GM19397 (cell line): Measurements from ENCODE around the gene ACTL6B.
A peak's percentile ranks its signal among the peaks of the same experiment; 100 is the strongest.

Source experiments
- ATAC-seq: cut with Tn5 transposase; IDR thresholded peaks from one replicate; pipeline ENCODE4 v1.9.1; 2021; ENCODE audit warnings: mild to moderate bottlenecking, moderate library complexity; ENCODE audit not compliant: unreplicated experiment

Gene ACTL6B

DNA sequence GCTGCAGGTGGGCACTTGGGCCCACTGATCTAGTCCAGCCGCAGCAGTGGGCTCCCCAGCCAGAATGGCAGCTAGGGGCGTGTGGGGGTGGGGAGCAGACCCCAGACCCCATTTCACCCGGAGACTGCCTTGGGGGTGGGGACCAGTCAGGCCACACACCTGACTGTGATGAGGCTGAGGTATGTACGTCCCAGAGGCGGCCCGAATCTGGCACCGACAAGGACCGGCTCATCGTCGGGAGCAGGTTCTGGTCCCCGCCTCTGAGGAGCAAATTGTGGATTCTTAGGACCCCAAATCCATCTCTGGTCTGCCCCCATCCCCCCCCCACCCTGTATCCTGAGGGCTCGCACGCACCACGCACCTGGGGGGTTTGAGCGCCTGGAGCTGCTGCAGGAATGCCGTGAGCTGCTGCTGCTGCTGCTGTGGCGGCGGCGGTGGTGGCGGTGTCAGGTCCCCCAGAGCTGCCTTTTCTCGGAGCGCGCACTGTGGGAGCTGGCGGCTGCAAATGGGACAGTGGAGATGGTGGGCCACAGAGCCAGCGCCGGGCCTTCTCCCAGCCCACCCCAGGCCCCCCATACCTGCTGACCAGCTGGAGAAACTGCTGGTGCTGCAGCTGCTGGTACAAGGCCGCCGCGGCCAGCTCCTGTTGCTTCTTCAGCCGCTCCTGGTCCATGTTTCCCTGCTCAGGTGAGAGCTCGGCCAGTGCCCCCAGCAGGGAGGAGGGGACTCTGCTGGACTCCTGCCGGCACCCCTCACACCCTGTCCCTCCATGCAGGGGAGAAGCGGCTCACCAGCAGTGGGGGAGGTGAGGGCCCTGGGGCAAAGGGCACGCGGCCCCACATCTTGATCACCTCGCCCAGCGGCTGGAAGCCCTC is 27.6 kb upstream of the ACTL6B start:
- no peak for ATAC-seq

DNA sequence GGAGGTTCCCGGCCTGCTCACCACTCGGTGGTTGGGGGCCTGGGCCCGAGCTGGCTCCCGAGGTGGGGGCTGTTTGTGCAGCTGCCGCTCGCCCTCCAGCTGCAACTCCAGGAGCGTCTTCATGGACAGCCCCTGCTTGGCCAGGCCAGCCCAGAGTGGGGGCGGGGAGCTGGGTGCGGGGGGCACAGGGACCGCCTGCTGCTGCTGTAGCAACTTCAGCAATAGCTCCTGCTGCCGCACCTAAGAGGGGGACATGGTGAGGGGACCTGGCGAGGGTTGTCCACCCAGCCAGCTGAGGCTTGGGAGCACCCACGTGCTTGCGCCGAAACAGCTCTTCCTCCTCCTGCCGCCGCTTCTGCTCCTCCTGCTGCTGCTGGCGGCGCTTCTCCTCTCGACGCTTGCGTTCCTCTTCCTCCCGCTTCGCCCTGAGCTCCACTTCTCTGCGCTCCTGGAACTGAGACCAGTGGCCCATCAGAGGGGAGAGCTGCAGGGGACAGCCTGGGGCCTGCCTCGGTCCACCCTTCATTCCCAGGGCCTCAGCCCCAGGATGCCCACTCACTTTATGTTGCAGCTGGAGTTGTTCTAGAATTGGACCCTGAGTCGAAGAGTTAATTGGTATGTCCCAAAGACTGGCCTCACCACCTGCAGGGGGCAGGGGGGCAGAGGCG is 26.9 kb upstream of the ACTL6B start:
- ATAC-seq: no peak

GRCh38 chr7:100682228-100682741 is 26.0 kb upstream of the ACTL6B start:
- no peak for ATAC-seq

GRCh38 chr7:100681491-100682227 is 25.4 kb upstream of the ACTL6B start:
- no peak for ATAC-seq

- no peak for ATAC-seq
Measured at GRCh38 chr7:100680576-100681271, 24.5 kb upstream of the ACTL6B start.

GRCh38 chr7:100679927-100680575 is 23.8 kb upstream of the ACTL6B start:
- ATAC-seq: no peak

- no peak for ATAC-seq
Measured at GRCh38 chr7:100679129-100679926, 23.1 kb upstream of the ACTL6B start.

GRCh38 chr7:100678291-100678984 is 22.2 kb upstream of the ACTL6B start:
- ATAC-seq: no peak

DNA sequence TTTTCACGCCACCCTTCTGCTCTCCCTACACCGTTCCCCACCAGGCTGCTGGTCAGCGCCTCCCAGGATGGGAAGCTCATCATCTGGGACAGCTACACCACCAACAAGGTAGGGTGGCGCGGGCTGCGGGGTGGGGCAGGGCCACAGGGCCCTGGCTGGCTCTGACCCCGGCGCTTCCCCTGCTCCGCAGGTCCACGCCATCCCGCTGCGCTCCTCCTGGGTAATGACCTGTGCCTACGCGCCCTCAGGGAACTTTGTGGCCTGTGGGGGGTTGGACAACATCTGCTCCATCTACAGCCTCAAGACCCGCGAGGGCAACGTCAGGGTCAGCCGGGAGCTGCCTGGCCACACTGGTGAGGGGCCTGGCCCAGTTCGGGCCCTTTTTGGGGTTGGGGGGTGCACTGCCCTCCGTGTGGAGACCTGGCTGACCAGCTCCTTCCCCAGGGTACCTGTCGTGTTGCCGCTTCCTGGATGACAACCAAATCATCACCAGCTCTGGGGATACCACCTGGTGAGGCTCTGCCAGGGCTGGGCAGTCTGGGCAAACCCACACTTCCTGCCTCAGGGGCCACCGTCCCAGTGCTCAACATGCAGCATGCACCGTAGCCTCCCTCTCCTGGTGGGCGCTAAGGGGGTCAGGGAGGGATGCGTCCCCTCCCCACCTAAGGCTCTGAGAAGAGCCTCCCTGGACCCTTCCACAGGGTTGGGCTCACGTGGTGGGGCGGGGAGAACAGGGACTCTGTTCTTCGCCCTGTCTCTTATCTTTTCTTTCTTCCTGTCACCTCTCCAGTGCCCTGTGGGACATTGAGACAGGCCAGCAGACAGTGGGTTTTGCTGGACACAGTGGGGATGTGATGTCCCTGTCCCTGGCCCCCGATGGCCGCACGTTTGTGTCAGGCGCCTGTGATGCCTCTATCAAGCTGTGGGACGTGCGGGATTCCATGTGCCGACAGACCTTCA is 21.3 kb upstream of the ACTL6B start:
- no peak for ATAC-seq

DNA sequence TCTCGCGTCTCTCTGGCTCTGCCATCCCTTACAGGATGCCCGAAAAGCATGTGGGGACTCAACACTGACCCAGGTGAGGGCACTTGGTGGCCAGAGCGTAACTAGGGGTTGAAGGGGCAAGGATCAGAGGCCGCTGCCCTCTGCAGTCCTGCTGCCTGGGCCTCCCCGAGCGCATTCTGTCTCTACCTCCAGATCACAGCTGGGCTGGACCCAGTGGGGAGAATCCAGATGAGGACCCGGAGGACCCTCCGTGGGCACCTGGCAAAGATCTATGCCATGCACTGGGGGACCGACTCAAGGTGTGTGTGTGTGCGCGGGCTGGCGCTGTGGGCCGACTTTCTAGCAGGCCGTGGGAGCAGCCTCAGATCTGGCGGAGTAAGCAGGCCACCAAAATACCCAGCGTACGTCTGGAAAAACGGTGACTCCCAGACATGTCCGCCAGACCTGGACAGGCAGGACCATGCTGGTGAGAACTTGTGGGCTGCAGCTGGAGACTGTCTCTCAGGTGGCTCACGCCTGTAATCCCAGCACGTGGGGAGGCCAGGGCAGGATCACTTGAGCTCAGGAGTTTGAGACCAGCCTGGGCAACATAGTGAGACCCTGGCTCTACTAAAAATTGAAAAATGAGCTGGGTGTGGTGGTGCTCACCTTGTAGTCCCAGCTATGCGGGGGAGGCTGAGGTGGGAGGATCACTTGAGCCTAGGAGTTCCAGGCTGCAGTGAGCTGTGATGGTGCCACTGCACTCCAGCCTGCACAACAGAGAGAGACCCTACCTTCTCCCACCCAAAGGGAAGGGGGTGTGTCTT is 20.5 kb upstream of the ACTL6B start:
- ATAC-seq: no peak

- peak; percentile 33 for ATAC-seq
Measured at GRCh38 chr7:100675581-100676350, 19.5 kb upstream of the ACTL6B start.

DNA sequence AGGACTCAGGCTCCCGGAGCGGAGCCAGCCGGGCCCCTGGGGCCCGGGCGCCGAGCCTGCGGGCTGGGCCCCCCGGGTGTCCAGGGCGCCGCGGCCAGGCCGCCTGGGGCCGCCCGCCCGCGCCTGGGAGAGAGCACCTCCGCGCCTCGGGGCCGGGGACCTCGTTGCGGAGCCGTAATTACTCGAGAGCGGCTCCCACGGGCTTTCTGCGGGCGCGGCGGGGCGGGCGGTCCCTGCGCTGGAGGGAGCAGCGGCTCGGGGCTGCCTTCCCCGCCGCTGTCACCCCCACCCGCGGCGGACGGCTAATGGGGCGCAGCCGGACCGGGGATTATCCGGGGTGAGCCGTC is 18.8 kb upstream of the ACTL6B start:
- no peak for ATAC-seq

GRCh38 chr7:100674411-100675104 is 18.3 kb upstream of the ACTL6B start:
- ATAC-seq: no peak

DNA sequence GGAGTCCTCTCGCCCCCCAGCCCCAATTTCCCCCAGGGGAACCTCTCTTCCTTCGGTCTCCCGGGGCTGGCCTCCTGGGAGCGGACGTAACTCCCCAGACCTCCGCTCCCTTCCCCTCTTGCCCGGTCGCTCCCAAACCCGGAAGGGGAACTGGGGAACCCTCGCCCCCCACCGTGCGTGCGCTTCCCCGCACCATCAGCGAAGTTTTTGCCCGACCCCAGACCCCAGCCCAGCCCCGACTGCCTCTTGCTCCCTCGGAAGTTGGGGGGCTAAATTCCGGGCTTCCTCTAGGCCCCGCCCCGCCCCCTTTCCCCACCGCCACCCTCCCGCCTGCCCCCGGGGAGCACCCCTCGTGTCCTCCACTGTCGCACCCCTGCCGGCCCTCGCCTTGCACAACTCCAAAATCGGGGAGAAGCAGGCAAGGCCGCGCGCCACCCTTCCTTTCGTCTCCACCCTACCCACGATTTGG is 17.7 kb upstream of the ACTL6B start:
- peak; percentile 4 for ATAC-seq

GRCh38 chr7:100673302-100673941 is 17.2 kb upstream of the ACTL6B start, which contains the start of gene GNB2:
GNB2 (plus strand) TSS chr7:100673740; CDS start chr7:100676266, 2,526 bp downstream.
- peak; percentile 56 for ATAC-seq
